ENCODE data around the gene SUCO. TPM values are rescaled to one million over a fixed set of nuclear protein-coding genes. Genes with fewer than 3 reads are reported as not detected.

SUCO gene
- total RNA-seq, 1 donor from 2014 or later, result 21.5 TPM

- H3K4me1 ChIP-seq, result peaks cover 22% of the 10 kb centered on the region
- intact Hi-C loops (cut with micrococcal nuclease), result no loop called here
- TF ChIP-seq, protein P1, sequence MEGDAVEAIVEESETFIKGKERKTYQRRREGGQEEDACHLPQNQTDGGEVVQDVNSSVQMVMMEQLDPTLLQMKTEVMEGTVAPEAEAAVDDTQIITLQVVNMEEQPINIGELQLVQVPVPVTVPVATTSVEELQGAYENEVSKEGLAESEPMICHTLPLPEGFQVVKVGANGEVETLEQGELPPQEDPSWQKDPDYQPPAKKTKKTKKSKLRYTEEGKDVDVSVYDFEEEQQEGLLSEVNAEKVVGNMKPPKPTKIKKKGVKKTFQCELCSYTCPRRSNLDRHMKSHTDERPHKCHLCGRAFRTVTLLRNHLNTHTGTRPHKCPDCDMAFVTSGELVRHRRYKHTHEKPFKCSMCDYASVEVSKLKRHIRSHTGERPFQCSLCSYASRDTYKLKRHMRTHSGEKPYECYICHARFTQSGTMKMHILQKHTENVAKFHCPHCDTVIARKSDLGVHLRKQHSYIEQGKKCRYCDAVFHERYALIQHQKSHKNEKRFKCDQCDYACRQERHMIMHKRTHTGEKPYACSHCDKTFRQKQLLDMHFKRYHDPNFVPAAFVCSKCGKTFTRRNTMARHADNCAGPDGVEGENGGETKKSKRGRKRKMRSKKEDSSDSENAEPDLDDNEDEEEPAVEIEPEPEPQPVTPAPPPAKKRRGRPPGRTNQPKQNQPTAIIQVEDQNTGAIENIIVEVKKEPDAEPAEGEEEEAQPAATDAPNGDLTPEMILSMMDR (IDR thresholded peaks at IDR 0.05; ENCODE audit: borderline replicate concordance), result no peak
- DNase-seq, result no peak
- no peaks in the 10 kb centered on the region for H3K9me3 ChIP-seq (replicated peaks)
- no peak overlapping the region for H3K4me3 ChIP-seq
- no peak overlapping the region for H3K27ac ChIP-seq (replicated peaks)
- H3K36me3 ChIP-seq, result no peaks in the 10 kb centered on the region
- H3K27me3 ChIP-seq (ENCODE audit: low read depth), result no peaks in the 10 kb centered on the region
Measured at GRCh38 chr1:172642970-172643369, 110.0 kb downstream of the SUCO start.

DNA sequence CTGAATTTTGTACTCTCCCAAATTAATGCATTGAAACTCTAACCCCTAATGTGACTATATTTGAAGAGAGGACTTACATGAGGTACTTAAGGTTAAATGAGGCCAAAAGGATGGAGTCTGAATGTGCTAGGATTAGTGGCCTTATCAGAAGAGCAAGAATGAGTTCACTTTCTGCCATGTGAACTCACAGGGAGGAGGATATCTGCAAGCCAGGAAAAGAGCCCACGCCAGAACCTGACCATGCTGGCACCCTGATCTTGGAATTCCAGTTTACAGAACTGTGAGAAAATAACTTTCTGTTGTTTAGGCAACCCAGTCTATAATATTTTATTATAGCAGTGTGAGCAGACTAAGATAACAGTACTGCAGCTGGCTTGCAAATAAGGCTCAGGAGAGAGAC lies 113.7 kb downstream of the SUCO start:
- Histone ChIP-seq H3K4me1 (peaks cover 16% of the 10 kb centered on the region), H3K9me3 (replicated peaks) (no peaks in the 10 kb centered on the region), H3K36me3 (no peaks in the 10 kb centered on the region), H3K27ac (replicated peaks) (peak overlapping the region; percentile 50), H3K4me3 (no peak overlapping the region), H3K27me3 (ENCODE audit: low read depth) (no peaks in the 10 kb centered on the region)
- DNase-seq, result no peak
- intact Hi-C loops (cut with micrococcal nuclease), result no loop called here
- TF ChIP-seq, protein P1 (IDR thresholded peaks at IDR 0.05; ENCODE audit: borderline replicate concordance), result no peak

DNA sequence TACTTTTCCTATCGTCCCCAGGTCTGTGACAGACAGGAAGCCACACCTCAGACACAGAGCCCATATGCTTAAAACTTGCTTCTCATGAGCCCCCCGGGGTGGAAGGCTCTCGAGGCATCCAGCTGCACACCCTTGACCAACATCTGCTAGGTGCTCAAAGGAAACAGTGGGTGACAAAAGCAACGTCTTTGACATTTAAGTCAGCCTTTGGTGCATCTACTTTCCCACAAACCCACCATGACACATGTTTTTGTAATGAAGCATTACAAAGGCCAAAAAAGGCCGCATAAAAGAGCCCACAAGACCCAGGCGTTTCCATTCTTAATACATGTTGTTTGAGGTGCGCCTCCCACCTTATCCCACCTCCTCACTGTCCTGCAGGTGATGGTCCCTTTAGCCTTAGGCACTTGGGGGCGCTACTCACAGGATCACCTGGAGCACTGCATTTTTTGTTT lies 114.2 kb downstream of the SUCO start:
- H3K27me3 ChIP-seq (ENCODE audit: low read depth), result no peaks in the 10 kb centered on the region
- no peak overlapping the region for H3K4me3 ChIP-seq
- H3K9me3 ChIP-seq (replicated peaks), result no peaks in the 10 kb centered on the region
- H3K4me1 ChIP-seq, result peaks cover 16% of the 10 kb centered on the region
- no peaks in the 10 kb centered on the region for H3K36me3 ChIP-seq
- TF ChIP-seq, protein P1 (IDR thresholded peaks at IDR 0.05; ENCODE audit: borderline replicate concordance), result no peak
- H3K27ac ChIP-seq (replicated peaks), result peak overlapping the region; percentile 50
- intact Hi-C loops (cut with micrococcal nuclease), result no loop called here
- DNase-seq, result no peak

GRCh38 chr1:172647987-172648386 lies 115.0 kb downstream of the SUCO start:
- Histone ChIP-seq H3K27ac (replicated peaks) (no peak overlapping the region), H3K27me3 (ENCODE audit: low read depth) (no peaks in the 10 kb centered on the region), H3K4me3 (no peak overlapping the region), H3K4me1 (peaks cover 16% of the 10 kb centered on the region), H3K36me3 (no peaks in the 10 kb centered on the region), H3K9me3 (replicated peaks) (no peaks in the 10 kb centered on the region)
- TF ChIP-seq, protein P1 (IDR thresholded peaks at IDR 0.05; ENCODE audit: borderline replicate concordance), result no peak
- intact Hi-C loops (cut with micrococcal nuclease), result no loop called here
- no peak for DNase-seq

- intact Hi-C loops (cut with micrococcal nuclease), result no loop called here
- TF ChIP-seq, protein P1 (IDR thresholded peaks at IDR 0.05; ENCODE audit: borderline replicate concordance), result no peak
- Histone ChIP-seq H3K27me3 (ENCODE audit: low read depth) (no peaks in the 10 kb centered on the region), H3K4me1 (peaks cover 16% of the 10 kb centered on the region), H3K9me3 (replicated peaks) (no peaks in the 10 kb centered on the region), H3K36me3 (no peaks in the 10 kb centered on the region), H3K4me3 (no peak overlapping the region), H3K27ac (replicated peaks) (no peak overlapping the region)
- DNase-seq, result no peak
Measured at GRCh38 chr1:172650474-172651193, 117.7 kb downstream of the SUCO start.
